Fibroblast of lung (primary cell): ENCODE measurements around the gene C9orf153.

Experiments used
- CTCF ChIP-seq, 2 donors: IDR thresholded peaks in 1 of 2; conservative IDR thresholded peaks in 1 of 2; 1 replicate in 1 of 2; 2 replicates in 1 of 2; pipeline ENCODE4 v1.5.1; 2011 to 2012; ENCODE audit warnings: low read length in 2 of 2, control low read depth in 1 of 2, inconsistent platforms in 1 of 2, low read depth in 1 of 2, mild to moderate bottlenecking in 1 of 2
- EZH2 ChIP-seq: IDR thresholded peaks from 2 replicates; pipeline ENCODE4 v1.5.1; 2012; ENCODE audit warnings: low read length, control low read depth, mild to moderate bottlenecking; ENCODE audit errors: missing control alignments

GRCh38 chr9:86217076-86217755, 42.2 kb downstream of the C9orf153 start:
- TF ChIP-seq CTCF (conservative IDR thresholded peaks at IDR 0.05 in 1 of 2, IDR thresholded peaks at IDR 0.05 in 1 of 2; ENCODE audit: low read depth in 1 of 2, low read length in 2 of 2) (no peak), EZH2 (no peak)
